ENCODE measurements around the gene SP2. TPM values are rescaled to one million over a fixed set of nuclear protein-coding genes. Genes with fewer than 3 reads are reported as not detected.

Gene SP2
- total RNA-seq, 1 experiment from 2014 or later, result 25.6 TPM

GRCh38 chr17:47902039-47902744 lies 6.2 kb downstream of the SP2 start:
- Histone ChIP-seq H3K27ac (ENCODE audit: low read length) (no peak overlapping the region), H3K4me3 (ENCODE audit: low read depth in 2 of 2, low read length in 2 of 2) (no peak overlapping the region), H3K9me3 (ENCODE audit: control insufficient read depth, insufficient read depth, low read depth, low read length) (no peaks in the 10 kb centered on the region), H3K4me1 (ENCODE audit: control insufficient read depth, insufficient read depth, low read length) (peaks cover 20% of the 10 kb centered on the region; the same call in 1 of the 2 replicates), H3K27me3 (ENCODE audit: control insufficient read depth, insufficient read depth, low read length) (no peaks in the 10 kb centered on the region), H3K36me3 (ENCODE audit: control insufficient read depth, insufficient read depth, low read length) (no peaks in the 10 kb centered on the region; the same call in 1 of the 2 replicates)
- CTCF ChIA-PET, result no interaction called here
- POLR2A ChIA-PET, result interaction anchor here (0.6 to 0.8 kb wide), 2 partner anchors 38 to 116 kb away, joined by 3 to 6 read pairs; no protein-coding TSS in a partner anchor
- in situ Hi-C loops (cut with HindIII; ENCODE audit: low pct_unique_long_range_greater_than_20kb, low sequenced_read_pairs) (no loop called here), intact Hi-C loops (cut with micrococcal nuclease; ENCODE audit: unreplicated experiment) (no loop called here)
- TF ChIP-seq POLR2AphosphoS5 (IDR thresholded peaks at IDR 0.05; ENCODE audit: low read depth, low read length) (no peak; the same call in 1 of the 2 replicates), SIN3A (IDR thresholded peaks at IDR 0.05; ENCODE audit: borderline replicate concordance, insufficient read depth, low read depth, low read length) (no peak), TCF7L2 (IDR thresholded peaks at IDR 0.05; ENCODE audit: low read depth, low read length) (no peak)
- TF ChIP-seq, protein P1, sequence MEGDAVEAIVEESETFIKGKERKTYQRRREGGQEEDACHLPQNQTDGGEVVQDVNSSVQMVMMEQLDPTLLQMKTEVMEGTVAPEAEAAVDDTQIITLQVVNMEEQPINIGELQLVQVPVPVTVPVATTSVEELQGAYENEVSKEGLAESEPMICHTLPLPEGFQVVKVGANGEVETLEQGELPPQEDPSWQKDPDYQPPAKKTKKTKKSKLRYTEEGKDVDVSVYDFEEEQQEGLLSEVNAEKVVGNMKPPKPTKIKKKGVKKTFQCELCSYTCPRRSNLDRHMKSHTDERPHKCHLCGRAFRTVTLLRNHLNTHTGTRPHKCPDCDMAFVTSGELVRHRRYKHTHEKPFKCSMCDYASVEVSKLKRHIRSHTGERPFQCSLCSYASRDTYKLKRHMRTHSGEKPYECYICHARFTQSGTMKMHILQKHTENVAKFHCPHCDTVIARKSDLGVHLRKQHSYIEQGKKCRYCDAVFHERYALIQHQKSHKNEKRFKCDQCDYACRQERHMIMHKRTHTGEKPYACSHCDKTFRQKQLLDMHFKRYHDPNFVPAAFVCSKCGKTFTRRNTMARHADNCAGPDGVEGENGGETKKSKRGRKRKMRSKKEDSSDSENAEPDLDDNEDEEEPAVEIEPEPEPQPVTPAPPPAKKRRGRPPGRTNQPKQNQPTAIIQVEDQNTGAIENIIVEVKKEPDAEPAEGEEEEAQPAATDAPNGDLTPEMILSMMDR (IDR thresholded peaks at IDR 0.05), result no peak
- TF ChIP-seq, protein P2, sequence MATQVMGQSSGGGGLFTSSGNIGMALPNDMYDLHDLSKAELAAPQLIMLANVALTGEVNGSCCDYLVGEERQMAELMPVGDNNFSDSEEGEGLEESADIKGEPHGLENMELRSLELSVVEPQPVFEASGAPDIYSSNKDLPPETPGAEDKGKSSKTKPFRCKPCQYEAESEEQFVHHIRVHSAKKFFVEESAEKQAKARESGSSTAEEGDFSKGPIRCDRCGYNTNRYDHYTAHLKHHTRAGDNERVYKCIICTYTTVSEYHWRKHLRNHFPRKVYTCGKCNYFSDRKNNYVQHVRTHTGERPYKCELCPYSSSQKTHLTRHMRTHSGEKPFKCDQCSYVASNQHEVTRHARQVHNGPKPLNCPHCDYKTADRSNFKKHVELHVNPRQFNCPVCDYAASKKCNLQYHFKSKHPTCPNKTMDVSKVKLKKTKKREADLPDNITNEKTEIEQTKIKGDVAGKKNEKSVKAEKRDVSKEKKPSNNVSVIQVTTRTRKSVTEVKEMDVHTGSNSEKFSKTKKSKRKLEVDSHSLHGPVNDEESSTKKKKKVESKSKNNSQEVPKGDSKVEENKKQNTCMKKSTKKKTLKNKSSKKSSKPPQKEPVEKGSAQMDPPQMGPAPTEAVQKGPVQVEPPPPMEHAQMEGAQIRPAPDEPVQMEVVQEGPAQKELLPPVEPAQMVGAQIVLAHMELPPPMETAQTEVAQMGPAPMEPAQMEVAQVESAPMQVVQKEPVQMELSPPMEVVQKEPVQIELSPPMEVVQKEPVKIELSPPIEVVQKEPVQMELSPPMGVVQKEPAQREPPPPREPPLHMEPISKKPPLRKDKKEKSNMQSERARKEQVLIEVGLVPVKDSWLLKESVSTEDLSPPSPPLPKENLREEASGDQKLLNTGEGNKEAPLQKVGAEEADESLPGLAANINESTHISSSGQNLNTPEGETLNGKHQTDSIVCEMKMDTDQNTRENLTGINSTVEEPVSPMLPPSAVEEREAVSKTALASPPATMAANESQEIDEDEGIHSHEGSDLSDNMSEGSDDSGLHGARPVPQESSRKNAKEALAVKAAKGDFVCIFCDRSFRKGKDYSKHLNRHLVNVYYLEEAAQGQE (IDR thresholded peaks at IDR 0.05; ENCODE audit: insufficient read depth in 1 of 2, low read depth in 2 of 2, low read length in 1 of 2), result no peak
- no TSS peak for BruUV-seq (replicated peaks)
- ATAC-seq, result no peak
- no peak for DNase-seq (ENCODE audit: low read depth, low spot score)

- Histone ChIP-seq H3K27me3 (ENCODE audit: control insufficient read depth, insufficient read depth, low read length) (no peaks in the 10 kb centered on the region), H3K4me3 (ENCODE audit: low read depth in 2 of 2, low read length in 2 of 2) (no peak overlapping the region), H3K27ac (ENCODE audit: low read length) (peak overlapping the region; percentile 30; the same call in 1 of the 2 replicates), H3K4me1 (ENCODE audit: control insufficient read depth, insufficient read depth, low read length) (peaks cover 16% of the 10 kb centered on the region; the same call in 1 of the 2 replicates), H3K36me3 (ENCODE audit: control insufficient read depth, insufficient read depth, low read length) (no peaks in the 10 kb centered on the region), H3K9me3 (ENCODE audit: control insufficient read depth, insufficient read depth, low read depth, low read length) (no peaks in the 10 kb centered on the region)
- DNase-seq (ENCODE audit: low read depth, low spot score) (no peak), ATAC-seq (peak; percentile 74)
- POLR2A ChIA-PET, result interaction anchor here (0.7 to 1.1 kb wide), 3 partner anchors 10 to 160 kb away, joined by 3 to 5 read pairs (median 3); partner anchors contain the start of gene SP2
- no peak for TF ChIP-seq TCF7L2 (IDR thresholded peaks at IDR 0.05; ENCODE audit: low read depth, low read length)
- TF ChIP-seq, protein P1 (IDR thresholded peaks at IDR 0.05), result no peak
- no peak; the same call in 1 of the 2 replicates for TF ChIP-seq POLR2AphosphoS5 (IDR thresholded peaks at IDR 0.05; ENCODE audit: low read depth, low read length)
- no peak for TF ChIP-seq SIN3A (IDR thresholded peaks at IDR 0.05; ENCODE audit: borderline replicate concordance, insufficient read depth, low read depth, low read length)
- TF ChIP-seq, protein P2 (IDR thresholded peaks at IDR 0.05; ENCODE audit: insufficient read depth in 1 of 2, low read depth in 2 of 2, low read length in 1 of 2), result no peak
- CTCF ChIA-PET, result no interaction called here
- in situ Hi-C loops (cut with HindIII; ENCODE audit: low pct_unique_long_range_greater_than_20kb, low sequenced_read_pairs), result no loop called here
- BruUV-seq (replicated peaks), result no TSS peak
- intact Hi-C loops (cut with micrococcal nuclease; ENCODE audit: unreplicated experiment), result no loop called here
Measured at GRCh38 chr17:47905221-47905733, 9.2 kb downstream of the SP2 start.
